ENCODE results near the gene PLD4.
A peak's percentile ranks its signal among the peaks of the same experiment; 100 is the strongest.

Gene PLD4

GRCh38 chr14:104974665-104975390 is 50.1 kb downstream of the PLD4 start:
- DNase-seq (ENCODE audit: low read depth, low spot score): no peak

- no peak for DNase-seq (ENCODE audit: low read depth, low spot score)
Measured at GRCh38 chr14:104975481-104976197, 51.0 kb downstream of the PLD4 start.

GRCh38 chr14:104976198-104977007 is 51.7 kb downstream of the PLD4 start:
- DNase-seq (ENCODE audit: low read depth, low spot score): no peak

- no peak for DNase-seq (ENCODE audit: low read depth, low spot score)
Measured at GRCh38 chr14:104977008-104977680, 52.5 kb downstream of the PLD4 start.

- peak; percentile 45 for DNase-seq (ENCODE audit: low read depth, low spot score)
Measured at GRCh38 chr14:104977681-104978653, 53.3 kb downstream of the PLD4 start, which contains the start of gene AHNAK2. Gene AHNAK2 (minus strand): TSS chr14:104978374. CDS start chr14:104978237, 137 bp downstream.

- DNase-seq (ENCODE audit: low read depth, low spot score): no peak
Measured at GRCh38 chr14:104978746-104979691, 54.3 kb downstream of the PLD4 start.

GRCh38 chr14:104979758-104980610 is 55.3 kb downstream of the PLD4 start:
- no peak for DNase-seq (ENCODE audit: low read depth, low spot score)

GRCh38 chr14:104980611-104981531 is 56.2 kb downstream of the PLD4 start:
- DNase-seq (ENCODE audit: low read depth, low spot score): no peak

- no peak for DNase-seq (ENCODE audit: low read depth, low spot score)
Measured at GRCh38 chr14:104981699-104982541, 57.2 kb downstream of the PLD4 start.

- DNase-seq (ENCODE audit: low read depth, low spot score): no peak
Measured at GRCh38 chr14:104982548-104983230, 58.0 kb downstream of the PLD4 start.

Data from iPS DF 19.7 (cell line).